Ascending aorta (tissue), 2 donors: ENCODE measurements around the gene LAMA3. TPM values are rescaled to one million over a fixed set of nuclear protein-coding genes. Genes with fewer than 3 reads are reported as not detected.

ENCODE experiments used
- DNase-seq, 2 donors: peaks; one replicate each; pipeline ENCODE4 v3.0.0-alpha.2; 2019; ENCODE audit warnings: low spot score in 2 of 2
- H3K27ac ChIP-seq, 2 donors: fragments of 200-600 bp; sonication (generic); one replicate each; pipeline ENCODE4 v1.5.1; 2016 to 2017; ENCODE audit warnings: mild to moderate bottlenecking in 1 of 2
- H3K27me3 ChIP-seq: fragments of 200-600 bp; sonication (generic); one replicate; pipeline ENCODE4 v1.5.1; 2017
- H3K36me3 ChIP-seq, 2 donors: fragments of 200-600 bp; sonication (generic); one replicate each; pipeline ENCODE4 v1.5.1; 2016
- H3K4me1 ChIP-seq, 2 donors: fragments of 200-600 bp; sonication (generic); one replicate each; pipeline ENCODE4 v1.5.1; 2016 to 2017; ENCODE audit warnings: mild to moderate bottlenecking in 1 of 2
- H3K4me3 ChIP-seq, 2 donors: fragments of 200-600 bp; sonication (generic); one replicate each; pipeline ENCODE4 v1.5.1; 2016 to 2017; ENCODE audit warnings: mild to moderate bottlenecking in 1 of 2
- H3K9me3 ChIP-seq, 2 donors: fragments of 200-600 bp; sonication (generic); one replicate each; pipeline ENCODE4 v1.5.1; 2016
- intact Hi-C: fragments of 100-400 bp; cut with DNase I; formaldehyde crosslinking; loops from one replicate; pipeline ENCODE4 v1.15.1; 2023
- total RNA-seq: library from RNA; depleted of rRNA; stranded (reverse); fragments of >200 nt; gene quantifications from one replicate; pipeline ENCODE4 v1.1.0, GENCODE V29; 2016
- TF ChIP-seq, protein P1 (sequence below), 3 experiments: fragments of 200-600 bp in 2 of 3; fragments of 450-650 bp in 1 of 3; sonication (generic) in 2 of 3; IDR thresholded peaks; one replicate each; pipeline ENCODE4 v1.5.1; 2016 to 2019; ENCODE audit warnings: antibody characterized with exemption in 3 of 3, mild to moderate bottlenecking in 1 of 3, moderate library complexity in 1 of 3

The LAMA3 gene
- total RNA-seq, 1 donor from 2014 or later, result 27.2 TPM

DNA sequence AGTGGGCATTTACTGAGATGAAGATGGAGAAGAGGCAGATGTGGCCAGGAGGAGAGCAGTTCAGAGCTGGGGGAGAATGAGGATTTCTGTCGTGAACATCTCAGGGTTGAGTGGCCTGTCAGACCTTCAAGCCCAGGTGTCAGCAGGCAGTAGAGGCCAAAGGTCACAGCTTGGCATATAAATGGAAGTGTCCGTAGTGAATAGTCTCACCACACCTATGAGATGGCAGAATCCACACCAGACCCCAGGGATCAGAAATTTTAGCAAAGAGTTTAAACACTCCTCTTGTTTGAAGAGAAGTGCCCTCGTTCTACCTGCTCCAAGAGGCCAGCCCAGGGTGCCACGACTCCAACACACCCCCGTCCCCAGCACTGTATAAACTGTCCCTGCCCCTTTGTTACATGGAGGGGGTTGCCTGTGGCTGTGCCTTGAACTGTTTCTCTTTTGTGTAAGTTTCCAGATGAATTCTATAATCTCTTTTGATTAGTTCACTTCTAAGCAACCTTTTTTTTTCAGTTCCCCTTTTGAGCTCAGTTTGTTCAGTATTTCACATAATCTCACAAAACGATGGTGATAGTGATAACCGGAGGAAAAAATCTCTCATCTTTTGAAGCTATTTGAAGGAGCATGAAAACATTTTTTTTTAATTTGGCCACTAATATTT lies 256.3 kb downstream of the LAMA3 start:
- no peaks in the 10 kb centered on the region for H3K9me3 ChIP-seq
- H3K27me3 ChIP-seq, result no peaks in the 10 kb centered on the region
- H3K4me1 ChIP-seq, result no peaks in the 10 kb centered on the region
- H3K27ac ChIP-seq, result no peak overlapping the region
- DNase-seq, result no peak
- intact Hi-C loops, result no loop called here
- H3K36me3 ChIP-seq, result no peaks in the 10 kb centered on the region
- no peak overlapping the region for H3K4me3 ChIP-seq
- TF ChIP-seq, protein P1, sequence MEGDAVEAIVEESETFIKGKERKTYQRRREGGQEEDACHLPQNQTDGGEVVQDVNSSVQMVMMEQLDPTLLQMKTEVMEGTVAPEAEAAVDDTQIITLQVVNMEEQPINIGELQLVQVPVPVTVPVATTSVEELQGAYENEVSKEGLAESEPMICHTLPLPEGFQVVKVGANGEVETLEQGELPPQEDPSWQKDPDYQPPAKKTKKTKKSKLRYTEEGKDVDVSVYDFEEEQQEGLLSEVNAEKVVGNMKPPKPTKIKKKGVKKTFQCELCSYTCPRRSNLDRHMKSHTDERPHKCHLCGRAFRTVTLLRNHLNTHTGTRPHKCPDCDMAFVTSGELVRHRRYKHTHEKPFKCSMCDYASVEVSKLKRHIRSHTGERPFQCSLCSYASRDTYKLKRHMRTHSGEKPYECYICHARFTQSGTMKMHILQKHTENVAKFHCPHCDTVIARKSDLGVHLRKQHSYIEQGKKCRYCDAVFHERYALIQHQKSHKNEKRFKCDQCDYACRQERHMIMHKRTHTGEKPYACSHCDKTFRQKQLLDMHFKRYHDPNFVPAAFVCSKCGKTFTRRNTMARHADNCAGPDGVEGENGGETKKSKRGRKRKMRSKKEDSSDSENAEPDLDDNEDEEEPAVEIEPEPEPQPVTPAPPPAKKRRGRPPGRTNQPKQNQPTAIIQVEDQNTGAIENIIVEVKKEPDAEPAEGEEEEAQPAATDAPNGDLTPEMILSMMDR (IDR thresholded peaks at IDR 0.05), result no peak

DNA sequence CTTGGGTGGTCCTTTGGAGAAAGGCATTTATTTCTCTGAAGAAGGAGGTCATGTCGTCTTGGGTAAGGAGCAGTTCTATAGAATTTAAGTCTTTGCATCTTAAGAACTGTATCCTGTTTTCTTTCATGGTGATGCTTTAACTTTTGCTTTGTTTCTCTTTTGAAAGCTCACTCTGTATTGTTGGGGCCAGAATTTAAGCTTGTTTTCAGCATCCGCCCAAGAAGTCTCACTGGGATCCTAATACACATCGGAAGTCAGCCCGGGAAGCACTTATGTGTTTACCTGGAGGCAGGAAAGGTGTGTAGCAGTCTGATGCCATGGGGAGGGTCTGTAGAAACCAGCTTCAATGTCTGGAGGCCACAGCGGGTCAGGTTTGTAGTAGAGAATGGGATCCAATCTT lies 260.6 kb downstream of the LAMA3 start:
- H3K27ac ChIP-seq, result no peak overlapping the region
- intact Hi-C loops, result no loop called here
- no peak overlapping the region for H3K4me3 ChIP-seq
- TF ChIP-seq, protein P1 (IDR thresholded peaks at IDR 0.05), result no peak
- H3K9me3 ChIP-seq, result no peaks in the 10 kb centered on the region
- H3K4me1 ChIP-seq, result no peaks in the 10 kb centered on the region
- H3K36me3 ChIP-seq, result no peaks in the 10 kb centered on the region
- H3K27me3 ChIP-seq, result no peaks in the 10 kb centered on the region
- DNase-seq, result no peak

DNA sequence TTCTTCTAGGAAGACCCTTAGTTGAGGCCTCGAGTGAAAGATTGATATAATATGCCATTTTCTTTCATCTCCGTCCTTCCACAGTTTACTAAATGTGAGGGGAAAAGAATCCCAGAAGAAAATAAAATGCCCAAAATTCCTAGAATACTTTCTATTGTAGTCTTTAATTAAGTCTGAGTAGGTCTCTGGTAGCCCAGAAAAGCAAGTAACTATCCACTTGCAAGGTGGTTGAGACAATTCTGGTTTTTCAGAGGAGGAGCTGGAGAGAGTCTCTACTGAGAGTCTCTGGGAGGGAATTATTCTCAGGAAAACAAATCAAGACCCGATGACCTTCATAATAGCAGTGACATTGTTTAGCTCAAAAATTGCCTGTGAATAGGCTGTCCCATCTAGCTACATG lies 261.4 kb downstream of the LAMA3 start:
- no peaks in the 10 kb centered on the region for H3K36me3 ChIP-seq
- H3K27ac ChIP-seq, result no peak overlapping the region
- no peak overlapping the region for H3K4me3 ChIP-seq
- no peaks in the 10 kb centered on the region for H3K9me3 ChIP-seq
- TF ChIP-seq, protein P1 (IDR thresholded peaks at IDR 0.05), result no peak
- intact Hi-C loops, result no loop called here
- H3K4me1 ChIP-seq, result no peaks in the 10 kb centered on the region
- no peak for DNase-seq
- no peaks in the 10 kb centered on the region for H3K27me3 ChIP-seq

DNA sequence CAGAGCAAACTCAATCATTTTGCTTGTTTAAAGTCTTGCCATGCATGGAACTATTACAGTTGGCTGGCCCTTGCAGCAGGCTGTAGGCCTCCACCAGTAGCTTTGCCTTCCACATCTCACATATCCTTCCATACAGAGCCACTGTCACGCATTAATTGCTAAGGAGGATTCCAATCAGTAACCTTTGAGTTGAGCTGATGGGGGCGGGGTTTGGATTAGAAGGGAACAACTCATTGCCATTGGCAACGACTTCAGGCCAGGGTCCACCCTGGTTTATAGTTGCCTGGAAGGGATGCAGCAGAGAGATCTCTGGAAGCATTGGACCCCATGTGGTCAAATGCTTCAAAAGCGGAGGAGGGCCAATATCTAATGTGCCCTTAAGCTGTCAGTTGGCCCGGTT lies 262.0 kb downstream of the LAMA3 start:
- Histone ChIP-seq H3K9me3 (no peaks in the 10 kb centered on the region), H3K27ac (no peak overlapping the region), H3K4me1 (no peaks in the 10 kb centered on the region), H3K4me3 (no peak overlapping the region), H3K27me3 (no peaks in the 10 kb centered on the region), H3K36me3 (no peaks in the 10 kb centered on the region)
- no peak for DNase-seq
- TF ChIP-seq, protein P1 (IDR thresholded peaks at IDR 0.05), result no peak
- intact Hi-C loops, result no loop called here

DNA sequence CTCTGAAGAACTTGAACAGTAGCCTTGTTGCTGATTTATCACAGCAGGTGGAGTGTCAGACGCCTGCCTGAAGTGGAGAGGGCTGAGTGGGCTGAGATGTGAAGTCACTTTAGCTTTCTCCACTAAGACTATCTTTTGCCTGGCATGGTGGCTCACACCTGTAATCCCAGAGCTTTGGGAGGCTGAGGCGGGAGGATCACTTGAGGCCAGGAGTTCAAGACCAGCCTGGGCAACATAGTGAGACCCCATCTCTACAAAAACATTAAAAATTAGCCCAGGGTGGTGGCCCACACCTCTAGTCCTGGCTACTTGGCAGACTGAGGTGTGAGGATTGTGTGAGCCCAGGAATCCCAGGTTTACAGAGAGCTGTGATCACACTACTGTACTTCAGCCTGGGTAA lies 264.7 kb downstream of the LAMA3 start:
- intact Hi-C loops, result no loop called here
- no peaks in the 10 kb centered on the region for H3K27me3 ChIP-seq
- TF ChIP-seq, protein P1 (IDR thresholded peaks at IDR 0.05), result no peak
- no peak overlapping the region for H3K27ac ChIP-seq
- H3K9me3 ChIP-seq, result no peaks in the 10 kb centered on the region
- H3K4me1 ChIP-seq, result no peaks in the 10 kb centered on the region
- H3K36me3 ChIP-seq, result no peaks in the 10 kb centered on the region
- DNase-seq, result no peak
- H3K4me3 ChIP-seq, result no peak overlapping the region

DNA sequence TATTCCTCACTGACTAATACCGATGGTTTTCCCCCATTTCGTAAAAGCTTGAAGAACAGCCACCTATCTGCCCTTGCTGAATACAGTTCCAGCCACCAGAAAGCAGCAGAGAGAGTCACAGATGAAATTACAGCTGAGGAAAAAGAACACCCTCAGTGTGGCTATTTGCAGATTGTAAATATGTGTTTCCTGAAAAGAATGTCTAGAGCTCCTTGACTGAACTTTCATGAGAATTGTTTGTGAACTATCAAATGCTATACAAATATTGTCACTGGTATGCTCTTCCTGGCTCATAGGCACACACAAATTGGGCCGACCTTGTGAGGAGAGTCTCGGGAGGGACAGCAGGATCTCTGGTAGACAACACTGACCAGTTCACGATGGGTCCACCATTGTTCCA lies 267.2 kb downstream of the LAMA3 start:
- no peak overlapping the region for H3K4me3 ChIP-seq
- TF ChIP-seq, protein P1 (IDR thresholded peaks at IDR 0.05), result no peak
- H3K9me3 ChIP-seq, result no peaks in the 10 kb centered on the region
- no peak overlapping the region for H3K27ac ChIP-seq
- no peaks in the 10 kb centered on the region for H3K36me3 ChIP-seq
- DNase-seq, result no peak
- intact Hi-C loops, result no loop called here
- no peaks in the 10 kb centered on the region for H3K4me1 ChIP-seq
- H3K27me3 ChIP-seq, result no peaks in the 10 kb centered on the region
